ENCODE measurements around the gene C14orf93.

- TF ChIP-seq CTCF (IDR thresholded peaks at IDR 0.05): no peak
- TF ChIP-seq POLR2A (IDR thresholded peaks at IDR 0.05): no peak
These were observed 32.6 kb downstream of the C14orf93 start for GRCh38 chr14:22977434-22977683.

Data from right lobe of liver (tissue), 4 donors.